ENCODE results near the gene MYRIP.

Gene MYRIP

DNA sequence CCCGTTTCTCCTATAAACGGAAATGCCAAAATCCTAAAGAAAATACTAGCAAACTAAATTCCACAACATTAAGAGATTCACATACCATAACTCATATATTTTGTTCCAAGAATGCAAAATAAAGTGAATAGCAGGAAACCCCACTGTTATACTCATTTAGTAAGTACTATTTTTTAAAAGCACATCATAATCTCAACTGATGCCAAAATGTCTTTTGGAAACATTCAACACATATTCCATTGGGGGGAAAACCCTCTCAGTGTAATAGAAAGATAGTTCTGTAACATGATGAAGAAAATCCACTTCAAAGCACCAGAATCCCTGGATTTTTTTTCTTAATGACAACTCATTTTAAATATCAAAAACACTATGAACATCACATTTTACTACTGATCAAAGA lies 407.1 kb downstream of the MYRIP start:
- ATAC-seq = no peak
- no peak for TF ChIP-seq ZNF565 (CRISPR knock-in tag; conservative IDR thresholded peaks at IDR 0.05; ENCODE audit: low read depth)
- TF ChIP-seq, protein P1, sequence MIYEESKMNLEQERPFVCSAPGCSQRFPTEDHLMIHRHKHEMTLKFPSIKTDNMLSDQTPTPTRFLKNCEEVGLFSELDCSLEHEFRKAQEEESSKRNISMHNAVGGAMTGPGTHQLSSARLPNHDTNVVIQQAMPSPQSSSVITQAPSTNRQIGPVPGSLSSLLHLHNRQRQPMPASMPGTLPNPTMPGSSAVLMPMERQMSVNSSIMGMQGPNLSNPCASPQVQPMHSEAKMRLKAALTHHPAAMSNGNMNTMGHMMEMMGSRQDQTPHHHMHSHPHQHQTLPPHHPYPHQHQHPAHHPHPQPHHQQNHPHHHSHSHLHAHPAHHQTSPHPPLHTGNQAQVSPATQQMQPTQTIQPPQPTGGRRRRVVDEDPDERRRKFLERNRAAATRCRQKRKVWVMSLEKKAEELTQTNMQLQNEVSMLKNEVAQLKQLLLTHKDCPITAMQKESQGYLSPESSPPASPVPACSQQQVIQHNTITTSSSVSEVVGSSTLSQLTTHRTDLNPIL (CRISPR knock-in tag; IDR thresholded peaks at IDR 0.05; ENCODE audit: low read depth) = no peak
- TF ChIP-seq ZFP30 (CRISPR knock-in tag; IDR thresholded peaks at IDR 0.05) = no peak
- no peak for TF ChIP-seq ZNF8 (CRISPR knock-in tag; IDR thresholded peaks at IDR 0.05)
- TF ChIP-seq BACH2 (CRISPR knock-in tag; IDR thresholded peaks at IDR 0.05; ENCODE audit: borderline replicate concordance) = no peak
- no peak for TF ChIP-seq TCF4 (CRISPR knock-in tag; IDR thresholded peaks at IDR 0.05; ENCODE audit: borderline replicate concordance)
- TF ChIP-seq TOX (CRISPR knock-in tag; IDR thresholded peaks at IDR 0.05; ENCODE audit: borderline replicate concordance) = no peak

- ATAC-seq = no peak
- TF ChIP-seq CSRNP3 (CRISPR knock-in tag; IDR thresholded peaks at IDR 0.05) = no peak
- no peak for TF ChIP-seq ARNTL (CRISPR knock-in tag; IDR thresholded peaks at IDR 0.05; ENCODE audit: borderline replicate concordance, low read depth)
- TF ChIP-seq TOX (CRISPR knock-in tag; IDR thresholded peaks at IDR 0.05; ENCODE audit: borderline replicate concordance) = no peak
- TF ChIP-seq TCF4 (CRISPR knock-in tag; IDR thresholded peaks at IDR 0.05; ENCODE audit: borderline replicate concordance) = no peak
- TF ChIP-seq ZNF565 (CRISPR knock-in tag; conservative IDR thresholded peaks at IDR 0.05; ENCODE audit: low read depth) = no peak
- no peak for TF ChIP-seq ZFP3 (CRISPR knock-in tag; IDR thresholded peaks at IDR 0.05)
- TF ChIP-seq ESRRG (CRISPR knock-in tag; IDR thresholded peaks at IDR 0.05) = no peak
- no peak for TF ChIP-seq GLIS3 (CRISPR knock-in tag; IDR thresholded peaks at IDR 0.05)
- TF ChIP-seq SNAI2 (CRISPR knock-in tag; IDR thresholded peaks at IDR 0.05) = no peak
- no peak for TF ChIP-seq CSDC2 (CRISPR knock-in tag; IDR thresholded peaks at IDR 0.05)
These were observed 414.4 kb downstream of the MYRIP start for GRCh38 chr3:40223856-40224255.

- ATAC-seq = no peak
- TF ChIP-seq GLIS3 (CRISPR knock-in tag; IDR thresholded peaks at IDR 0.05) = no peak
- TF ChIP-seq, protein P2, sequence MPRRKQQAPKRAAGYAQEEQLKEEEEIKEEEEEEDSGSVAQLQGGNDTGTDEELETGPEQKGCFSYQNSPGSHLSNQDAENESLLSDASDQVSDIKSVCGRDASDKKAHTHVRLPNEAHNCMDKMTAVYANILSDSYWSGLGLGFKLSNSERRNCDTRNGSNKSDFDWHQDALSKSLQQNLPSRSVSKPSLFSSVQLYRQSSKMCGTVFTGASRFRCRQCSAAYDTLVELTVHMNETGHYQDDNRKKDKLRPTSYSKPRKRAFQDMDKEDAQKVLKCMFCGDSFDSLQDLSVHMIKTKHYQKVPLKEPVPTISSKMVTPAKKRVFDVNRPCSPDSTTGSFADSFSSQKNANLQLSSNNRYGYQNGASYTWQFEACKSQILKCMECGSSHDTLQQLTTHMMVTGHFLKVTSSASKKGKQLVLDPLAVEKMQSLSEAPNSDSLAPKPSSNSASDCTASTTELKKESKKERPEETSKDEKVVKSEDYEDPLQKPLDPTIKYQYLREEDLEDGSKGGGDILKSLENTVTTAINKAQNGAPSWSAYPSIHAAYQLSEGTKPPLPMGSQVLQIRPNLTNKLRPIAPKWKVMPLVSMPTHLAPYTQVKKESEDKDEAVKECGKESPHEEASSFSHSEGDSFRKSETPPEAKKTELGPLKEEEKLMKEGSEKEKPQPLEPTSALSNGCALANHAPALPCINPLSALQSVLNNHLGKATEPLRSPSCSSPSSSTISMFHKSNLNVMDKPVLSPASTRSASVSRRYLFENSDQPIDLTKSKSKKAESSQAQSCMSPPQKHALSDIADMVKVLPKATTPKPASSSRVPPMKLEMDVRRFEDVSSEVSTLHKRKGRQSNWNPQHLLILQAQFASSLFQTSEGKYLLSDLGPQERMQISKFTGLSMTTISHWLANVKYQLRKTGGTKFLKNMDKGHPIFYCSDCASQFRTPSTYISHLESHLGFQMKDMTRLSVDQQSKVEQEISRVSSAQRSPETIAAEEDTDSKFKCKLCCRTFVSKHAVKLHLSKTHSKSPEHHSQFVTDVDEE (CRISPR knock-in tag; IDR thresholded peaks at IDR 0.05) = no peak
- TF ChIP-seq TOX (CRISPR knock-in tag; IDR thresholded peaks at IDR 0.05; ENCODE audit: borderline replicate concordance) = no peak
- TF ChIP-seq, protein P3, sequence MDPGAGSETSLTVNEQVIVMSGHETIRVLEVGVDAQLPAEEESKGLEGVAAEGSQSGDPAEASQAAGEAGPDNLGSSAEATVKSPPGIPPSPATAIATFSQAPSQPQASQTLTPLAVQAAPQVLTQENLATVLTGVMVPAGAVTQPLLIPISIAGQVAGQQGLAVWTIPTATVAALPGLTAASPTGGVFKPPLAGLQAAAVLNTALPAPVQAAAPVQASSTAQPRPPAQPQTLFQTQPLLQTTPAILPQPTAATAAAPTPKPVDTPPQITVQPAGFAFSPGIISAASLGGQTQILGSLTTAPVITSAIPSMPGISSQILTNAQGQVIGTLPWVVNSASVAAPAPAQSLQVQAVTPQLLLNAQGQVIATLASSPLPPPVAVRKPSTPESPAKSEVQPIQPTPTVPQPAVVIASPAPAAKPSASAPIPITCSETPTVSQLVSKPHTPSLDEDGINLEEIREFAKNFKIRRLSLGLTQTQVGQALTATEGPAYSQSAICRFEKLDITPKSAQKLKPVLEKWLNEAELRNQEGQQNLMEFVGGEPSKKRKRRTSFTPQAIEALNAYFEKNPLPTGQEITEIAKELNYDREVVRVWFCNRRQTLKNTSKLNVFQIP (CRISPR knock-in tag; IDR thresholded peaks at IDR 0.05; ENCODE audit: borderline replicate concordance, low read depth) = no peak
- no peak for TF ChIP-seq ZFP3 (CRISPR knock-in tag; IDR thresholded peaks at IDR 0.05)
- TF ChIP-seq ZNF70 (CRISPR knock-in tag; IDR thresholded peaks at IDR 0.05) = no peak
- TF ChIP-seq ISL1 (CRISPR knock-in tag; IDR thresholded peaks at IDR 0.05) = no peak
- no peak for TF ChIP-seq CSRNP3 (CRISPR knock-in tag; IDR thresholded peaks at IDR 0.05)
- TF ChIP-seq RARB (CRISPR knock-in tag; IDR thresholded peaks at IDR 0.05) = no peak
- TF ChIP-seq ZNF565 (CRISPR knock-in tag; conservative IDR thresholded peaks at IDR 0.05; ENCODE audit: low read depth) = no peak
- no peak for TF ChIP-seq CSDC2 (CRISPR knock-in tag; IDR thresholded peaks at IDR 0.05)
These were observed 415.5 kb downstream of the MYRIP start for GRCh38 chr3:40224796-40225515.
